ENCODE data around the gene NAV2.
A peak's percentile ranks its signal among the peaks of the same experiment; 100 is the strongest.

NAV2 gene

GRCh38 chr11:19966927-19967326 is 254.3 kb downstream of the NAV2 start:
- DNase-seq = no peak
- no peak overlapping the region for H3K4me3 ChIP-seq (ENCODE audit: low read length)
- H3K9me3 ChIP-seq (replicated peaks; ENCODE audit: insufficient read depth, low read length) = no peaks in the 10 kb centered on the region
- peaks cover 21% of the 10 kb centered on the region for H3K4me1 ChIP-seq (ENCODE audit: low read length)
- H3K79me2 ChIP-seq (ENCODE audit: low read length) = no peaks in the 10 kb centered on the region
- H3K27ac ChIP-seq (ENCODE audit: low read length) = no peak overlapping the region
- no peaks in the 10 kb centered on the region for H3K36me3 ChIP-seq (replicated peaks; ENCODE audit: insufficient read depth, low read length)
- H2AFZ ChIP-seq (ENCODE audit: low read length) = no peak overlapping the region
- H3K9ac ChIP-seq (ENCODE audit: low read length) = no peak overlapping the region
- peaks cover 15% of the 10 kb centered on the region for H3F3A ChIP-seq (ENCODE audit: insufficient read depth, low read length)
- no peaks in the 10 kb centered on the region for H3K27me3 ChIP-seq (replicated peaks; ENCODE audit: insufficient read depth, low read length)
- no peaks in the 10 kb centered on the region for H3K9me2 ChIP-seq (replicated peaks; ENCODE audit: insufficient read depth, low read length)
- no peak for TF ChIP-seq EZH2 (optimal IDR thresholded peaks at IDR 0.05; ENCODE audit: low read depth, low read length)
- no peak for TF ChIP-seq CTCF (IDR thresholded peaks at IDR 0.05; ENCODE audit: low read length)
- TF ChIP-seq EZH2phosphoT487 (IDR thresholded peaks at IDR 0.05; ENCODE audit: low read length) = no peak
- peaks cover 8% of the 10 kb centered on the region; the same call in 1 of the 2 replicates for H4K20me1 ChIP-seq (ENCODE audit: insufficient read depth, low read length)
- no peak overlapping the region for H3K4me2 ChIP-seq (ENCODE audit: low read depth, low read length)

DNA sequence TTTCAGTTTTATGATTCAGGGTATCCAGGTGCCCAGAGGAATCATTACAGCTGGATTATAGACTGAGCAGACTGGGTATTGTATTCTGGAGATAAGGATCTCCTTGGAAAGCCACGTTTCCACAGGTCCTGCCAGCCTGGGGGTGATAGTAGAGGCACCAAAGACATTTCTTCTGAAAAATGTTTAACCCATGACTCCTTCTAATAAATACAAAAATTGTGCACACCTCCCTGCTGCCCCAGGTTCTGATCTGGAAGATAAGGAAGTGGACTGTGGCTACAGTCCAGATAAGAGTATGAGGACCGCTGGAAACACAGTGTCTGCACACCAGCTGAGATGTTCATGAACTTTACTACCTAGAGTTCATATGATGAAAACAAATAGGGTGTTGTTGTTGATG is 255.2 kb downstream of the NAV2 start:
- H3K4me2 ChIP-seq (ENCODE audit: low read depth, low read length) = no peak overlapping the region

DNA sequence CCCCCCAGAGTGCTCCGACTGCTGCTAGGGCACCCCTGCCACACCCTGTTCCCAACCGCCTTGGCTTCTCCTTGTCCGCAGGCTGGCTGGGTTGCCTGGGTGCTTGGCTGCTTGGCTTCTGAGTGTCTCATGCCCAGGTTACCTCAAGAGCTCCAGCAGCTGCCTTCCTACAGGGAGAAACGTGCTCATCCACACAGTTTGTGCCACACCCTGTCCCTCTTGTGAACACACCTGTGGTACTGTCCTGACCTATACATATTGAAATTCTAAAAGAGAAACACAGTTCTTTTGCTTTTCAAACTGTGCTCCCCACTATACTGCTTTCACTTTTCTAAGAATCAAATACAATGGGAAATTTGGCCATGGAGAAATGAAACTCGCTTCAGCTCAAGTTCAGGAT is 256.2 kb downstream of the NAV2 start:
- no peak overlapping the region for H3K4me3 ChIP-seq (ENCODE audit: low read length)
- H3K36me3 ChIP-seq (replicated peaks; ENCODE audit: insufficient read depth, low read length) = no peaks in the 10 kb centered on the region
- H3K27me3 ChIP-seq (replicated peaks; ENCODE audit: insufficient read depth, low read length) = no peaks in the 10 kb centered on the region
- TF ChIP-seq CTCF (IDR thresholded peaks at IDR 0.05; ENCODE audit: low read length) = no peak
- no peak for TF ChIP-seq EZH2 (optimal IDR thresholded peaks at IDR 0.05; ENCODE audit: low read depth, low read length)
- no peak for TF ChIP-seq EZH2phosphoT487 (IDR thresholded peaks at IDR 0.05; ENCODE audit: low read length)
- H3K4me2 ChIP-seq (ENCODE audit: low read depth, low read length) = peak overlapping the region; percentile 38
- H3K27ac ChIP-seq (ENCODE audit: low read length) = no peak overlapping the region
- no peak overlapping the region for H3K9ac ChIP-seq (ENCODE audit: low read length)
- peaks cover 8% of the 10 kb centered on the region; the same call in 1 of the 2 replicates for H4K20me1 ChIP-seq (ENCODE audit: insufficient read depth, low read length)
- H3K9me3 ChIP-seq (replicated peaks; ENCODE audit: insufficient read depth, low read length) = no peaks in the 10 kb centered on the region
- no peaks in the 10 kb centered on the region for H3K9me2 ChIP-seq (replicated peaks; ENCODE audit: insufficient read depth, low read length)
- no peak for DNase-seq
- peaks cover 21% of the 10 kb centered on the region for H3K4me1 ChIP-seq (ENCODE audit: low read length)
- H3K79me2 ChIP-seq (ENCODE audit: low read length) = no peaks in the 10 kb centered on the region
- H2AFZ ChIP-seq (ENCODE audit: low read length) = no peak overlapping the region
- peaks cover 15% of the 10 kb centered on the region for H3F3A ChIP-seq (ENCODE audit: insufficient read depth, low read length)

More for the DNA sequence above, 255.2 kb downstream of the NAV2 start:
- no peaks in the 10 kb centered on the region for H3K36me3 ChIP-seq (replicated peaks; ENCODE audit: insufficient read depth, low read length)
- no peak overlapping the region for H3K27ac ChIP-seq (ENCODE audit: low read length)
- H3K27me3 ChIP-seq (replicated peaks; ENCODE audit: insufficient read depth, low read length) = no peaks in the 10 kb centered on the region
- TF ChIP-seq EZH2 (optimal IDR thresholded peaks at IDR 0.05; ENCODE audit: low read depth, low read length) (no peak), EZH2phosphoT487 (IDR thresholded peaks at IDR 0.05; ENCODE audit: low read length) (no peak)
- peaks cover 15% of the 10 kb centered on the region for H3F3A ChIP-seq (ENCODE audit: insufficient read depth, low read length)
- H2AFZ ChIP-seq (ENCODE audit: low read length) = no peak overlapping the region
- H4K20me1 ChIP-seq (ENCODE audit: insufficient read depth, low read length) = peaks cover 8% of the 10 kb centered on the region; the same call in 1 of the 2 replicates
- no peak overlapping the region for H3K4me3 ChIP-seq (ENCODE audit: low read length)
- peaks cover 21% of the 10 kb centered on the region for H3K4me1 ChIP-seq (ENCODE audit: low read length)
- no peaks in the 10 kb centered on the region for H3K9me3 ChIP-seq (replicated peaks; ENCODE audit: insufficient read depth, low read length)
- DNase-seq = no peak
- no peaks in the 10 kb centered on the region for H3K79me2 ChIP-seq (ENCODE audit: low read length)
- H3K9me2 ChIP-seq (replicated peaks; ENCODE audit: insufficient read depth, low read length) = no peaks in the 10 kb centered on the region
- H3K9ac ChIP-seq (ENCODE audit: low read length) = no peak overlapping the region

GRCh38 chr11:19970944-19971343 is 258.3 kb downstream of the NAV2 start:
- Histone ChIP-seq H3F3A (ENCODE audit: insufficient read depth, low read length) (peaks cover 15% of the 10 kb centered on the region), H2AFZ (ENCODE audit: low read length) (no peak overlapping the region), H3K4me1 (ENCODE audit: low read length) (peaks cover 21% of the 10 kb centered on the region), H3K4me2 (ENCODE audit: low read depth, low read length) (no peak overlapping the region), H3K36me3 (replicated peaks; ENCODE audit: insufficient read depth, low read length) (no peaks in the 10 kb centered on the region), H4K20me1 (ENCODE audit: insufficient read depth, low read length) (peaks cover 8% of the 10 kb centered on the region; the same call in 1 of the 2 replicates), H3K79me2 (ENCODE audit: low read length) (no peaks in the 10 kb centered on the region), H3K9me2 (replicated peaks; ENCODE audit: insufficient read depth, low read length) (no peaks in the 10 kb centered on the region), H3K9me3 (replicated peaks; ENCODE audit: insufficient read depth, low read length) (no peaks in the 10 kb centered on the region), H3K27me3 (replicated peaks; ENCODE audit: insufficient read depth, low read length) (no peaks in the 10 kb centered on the region), H3K27ac (ENCODE audit: low read length) (no peak overlapping the region), H3K9ac (ENCODE audit: low read length) (no peak overlapping the region), H3K4me3 (ENCODE audit: low read length) (no peak overlapping the region)
- no peak for DNase-seq
- no peak for TF ChIP-seq EZH2 (optimal IDR thresholded peaks at IDR 0.05; ENCODE audit: low read depth, low read length)
- no peak for TF ChIP-seq CTCF (IDR thresholded peaks at IDR 0.05; ENCODE audit: low read length)
- no peak for TF ChIP-seq EZH2phosphoT487 (IDR thresholded peaks at IDR 0.05; ENCODE audit: low read length)
